GM19455 (cell line): ENCODE measurements around the gene CD33.
"Not testable (repeated sequence)": the region's sequence is repeated elsewhere in the genome, so short reads cannot be mapped to it uniquely, and the experiment has no call there.

ENCODE experiments used
- ATAC-seq: cut with Tn5 transposase; IDR thresholded peaks from one replicate; pipeline ENCODE4 v1.9.1; 2021; ENCODE audit not compliant: unreplicated experiment

CD33 gene

GRCh38 chr19:51224898-51225393, at the start of gene CD33:
Gene CD33 (plus strand): TSS chr19:51225080. CDS start chr19:51225119, 39 bp downstream.
- not testable (repeated sequence) for ATAC-seq

- ATAC-seq, result no peak
Measured at GRCh38 chr19:51179256-51179655, 45.6 kb upstream of the CD33 start.

GRCh38 chr19:51181377-51181912, 43.4 kb upstream of the CD33 start:
- no peak for ATAC-seq

GRCh38 chr19:51181913-51182419, 42.9 kb upstream of the CD33 start:
- no peak for ATAC-seq

GRCh38 chr19:51183629-51184028, 41.3 kb upstream of the CD33 start:
- no peak for ATAC-seq

GRCh38 chr19:51185069-51185867, 39.6 kb upstream of the CD33 start:
- no peak for ATAC-seq

GRCh38 chr19:51185868-51186215, 39.0 kb upstream of the CD33 start:
- ATAC-seq, result no peak

GRCh38 chr19:51186323-51186722, 38.6 kb upstream of the CD33 start:
- no peak for ATAC-seq

GRCh38 chr19:51187395-51188226, 37.3 kb upstream of the CD33 start:
- no peak for ATAC-seq

- no peak for ATAC-seq
Measured at GRCh38 chr19:51188227-51188559, 36.7 kb upstream of the CD33 start.

- no peak for ATAC-seq
Measured at GRCh38 chr19:51192689-51193088, 32.2 kb upstream of the CD33 start.

- ATAC-seq, result no peak
Measured at GRCh38 chr19:51194527-51195315, 30.2 kb upstream of the CD33 start.

GRCh38 chr19:51195316-51195586, 29.6 kb upstream of the CD33 start:
- ATAC-seq, result no peak

- no peak for ATAC-seq
Measured at GRCh38 chr19:51195616-51196015, 29.3 kb upstream of the CD33 start.

GRCh38 chr19:51196181-51196580, 28.7 kb upstream of the CD33 start:
- no peak for ATAC-seq

GRCh38 chr19:51198641-51199040, 26.2 kb upstream of the CD33 start:
- no peak for ATAC-seq

GRCh38 chr19:51200071-51200666, 24.7 kb upstream of the CD33 start:
- ATAC-seq, result no peak

- ATAC-seq, result no peak
Measured at GRCh38 chr19:51201712-51202111, 23.2 kb upstream of the CD33 start.

GRCh38 chr19:51203916-51204315, 21.0 kb upstream of the CD33 start:
- no peak for ATAC-seq

- ATAC-seq, result no peak
Measured at GRCh38 chr19:51204321-51204720, 20.6 kb upstream of the CD33 start.

- ATAC-seq, result no peak
Measured at GRCh38 chr19:51207747-51208146, 17.1 kb upstream of the CD33 start.
